HL-60 (cell line): ENCODE measurements around the gene BSG.

Source experiments
- DNase-seq, 2 experiments: peaks; one replicate each; pipeline ENCODE4 v3.0.0-alpha.2; 2010 to 2020; ENCODE audit warnings: low read depth in 1 of 2, low spot score in 1 of 2
- H3K27ac ChIP-seq: fragments of 250-450 bp; sonication (Bioruptor Pico); replicated peaks from 2 replicates; pipeline ENCODE4 v1.5.1; 2020; ENCODE audit warnings: mild to moderate bottlenecking, moderate library complexity
- H3K27me3 ChIP-seq: fragments of 250-450 bp; sonication (Bioruptor Pico); 2 replicates; pipeline ENCODE4 v1.5.1; 2021; ENCODE audit warnings: mild to moderate bottlenecking, moderate library complexity; ENCODE audit not compliant: insufficient read depth, poor library complexity, severe bottlenecking
- H3K4me3 ChIP-seq: replicated peaks from 2 replicates; pipeline ENCODE4 v1.5.1; 2011; ENCODE audit warnings: mild to moderate bottlenecking, control low read depth, low read length; ENCODE audit not compliant: insufficient read depth
- GABPA ChIP-seq: IDR thresholded peaks from 2 replicates; pipeline ENCODE4 v1.6.1; 2012; ENCODE audit warnings: low read depth
- POLR2AphosphoS5 ChIP-seq: IDR thresholded peaks from 2 replicates; pipeline ENCODE4 v1.6.1; 2012; ENCODE audit warnings: low read depth
- SPI1 ChIP-seq: IDR thresholded peaks from 2 replicates; pipeline ENCODE4 v1.6.1; 2012; ENCODE audit warnings: low read depth, mild to moderate bottlenecking, borderline replicate concordance
- TF ChIP-seq, protein P1 (sequence below): IDR thresholded peaks from 2 replicates; pipeline ENCODE4 v1.6.1; 2012; ENCODE audit warnings: low read depth; ENCODE audit not compliant: insufficient replicate concordance
- TF ChIP-seq, protein P2 (sequence below): IDR thresholded peaks from one replicate; pipeline ENCODE4 v1.5.1; 2011; ENCODE audit warnings: low read length, control low read depth, inconsistent platforms; ENCODE audit not compliant: insufficient read depth

Gene BSG

GRCh38 chr19:582497-583197, 10.3 kb downstream of the BSG start:
- Histone ChIP-seq H3K27ac (no peak overlapping the region), H3K27me3 (no peaks in the 10 kb centered on the region), H3K4me3 (no peak overlapping the region)
- TF ChIP-seq, protein P1, sequence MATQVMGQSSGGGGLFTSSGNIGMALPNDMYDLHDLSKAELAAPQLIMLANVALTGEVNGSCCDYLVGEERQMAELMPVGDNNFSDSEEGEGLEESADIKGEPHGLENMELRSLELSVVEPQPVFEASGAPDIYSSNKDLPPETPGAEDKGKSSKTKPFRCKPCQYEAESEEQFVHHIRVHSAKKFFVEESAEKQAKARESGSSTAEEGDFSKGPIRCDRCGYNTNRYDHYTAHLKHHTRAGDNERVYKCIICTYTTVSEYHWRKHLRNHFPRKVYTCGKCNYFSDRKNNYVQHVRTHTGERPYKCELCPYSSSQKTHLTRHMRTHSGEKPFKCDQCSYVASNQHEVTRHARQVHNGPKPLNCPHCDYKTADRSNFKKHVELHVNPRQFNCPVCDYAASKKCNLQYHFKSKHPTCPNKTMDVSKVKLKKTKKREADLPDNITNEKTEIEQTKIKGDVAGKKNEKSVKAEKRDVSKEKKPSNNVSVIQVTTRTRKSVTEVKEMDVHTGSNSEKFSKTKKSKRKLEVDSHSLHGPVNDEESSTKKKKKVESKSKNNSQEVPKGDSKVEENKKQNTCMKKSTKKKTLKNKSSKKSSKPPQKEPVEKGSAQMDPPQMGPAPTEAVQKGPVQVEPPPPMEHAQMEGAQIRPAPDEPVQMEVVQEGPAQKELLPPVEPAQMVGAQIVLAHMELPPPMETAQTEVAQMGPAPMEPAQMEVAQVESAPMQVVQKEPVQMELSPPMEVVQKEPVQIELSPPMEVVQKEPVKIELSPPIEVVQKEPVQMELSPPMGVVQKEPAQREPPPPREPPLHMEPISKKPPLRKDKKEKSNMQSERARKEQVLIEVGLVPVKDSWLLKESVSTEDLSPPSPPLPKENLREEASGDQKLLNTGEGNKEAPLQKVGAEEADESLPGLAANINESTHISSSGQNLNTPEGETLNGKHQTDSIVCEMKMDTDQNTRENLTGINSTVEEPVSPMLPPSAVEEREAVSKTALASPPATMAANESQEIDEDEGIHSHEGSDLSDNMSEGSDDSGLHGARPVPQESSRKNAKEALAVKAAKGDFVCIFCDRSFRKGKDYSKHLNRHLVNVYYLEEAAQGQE, result no peak
- no peak for TF ChIP-seq GABPA
- no peak for TF ChIP-seq POLR2AphosphoS5
- TF ChIP-seq, protein P2, sequence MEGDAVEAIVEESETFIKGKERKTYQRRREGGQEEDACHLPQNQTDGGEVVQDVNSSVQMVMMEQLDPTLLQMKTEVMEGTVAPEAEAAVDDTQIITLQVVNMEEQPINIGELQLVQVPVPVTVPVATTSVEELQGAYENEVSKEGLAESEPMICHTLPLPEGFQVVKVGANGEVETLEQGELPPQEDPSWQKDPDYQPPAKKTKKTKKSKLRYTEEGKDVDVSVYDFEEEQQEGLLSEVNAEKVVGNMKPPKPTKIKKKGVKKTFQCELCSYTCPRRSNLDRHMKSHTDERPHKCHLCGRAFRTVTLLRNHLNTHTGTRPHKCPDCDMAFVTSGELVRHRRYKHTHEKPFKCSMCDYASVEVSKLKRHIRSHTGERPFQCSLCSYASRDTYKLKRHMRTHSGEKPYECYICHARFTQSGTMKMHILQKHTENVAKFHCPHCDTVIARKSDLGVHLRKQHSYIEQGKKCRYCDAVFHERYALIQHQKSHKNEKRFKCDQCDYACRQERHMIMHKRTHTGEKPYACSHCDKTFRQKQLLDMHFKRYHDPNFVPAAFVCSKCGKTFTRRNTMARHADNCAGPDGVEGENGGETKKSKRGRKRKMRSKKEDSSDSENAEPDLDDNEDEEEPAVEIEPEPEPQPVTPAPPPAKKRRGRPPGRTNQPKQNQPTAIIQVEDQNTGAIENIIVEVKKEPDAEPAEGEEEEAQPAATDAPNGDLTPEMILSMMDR, result no peak
- no peak for TF ChIP-seq SPI1
- DNase-seq, result no peak

DNA sequence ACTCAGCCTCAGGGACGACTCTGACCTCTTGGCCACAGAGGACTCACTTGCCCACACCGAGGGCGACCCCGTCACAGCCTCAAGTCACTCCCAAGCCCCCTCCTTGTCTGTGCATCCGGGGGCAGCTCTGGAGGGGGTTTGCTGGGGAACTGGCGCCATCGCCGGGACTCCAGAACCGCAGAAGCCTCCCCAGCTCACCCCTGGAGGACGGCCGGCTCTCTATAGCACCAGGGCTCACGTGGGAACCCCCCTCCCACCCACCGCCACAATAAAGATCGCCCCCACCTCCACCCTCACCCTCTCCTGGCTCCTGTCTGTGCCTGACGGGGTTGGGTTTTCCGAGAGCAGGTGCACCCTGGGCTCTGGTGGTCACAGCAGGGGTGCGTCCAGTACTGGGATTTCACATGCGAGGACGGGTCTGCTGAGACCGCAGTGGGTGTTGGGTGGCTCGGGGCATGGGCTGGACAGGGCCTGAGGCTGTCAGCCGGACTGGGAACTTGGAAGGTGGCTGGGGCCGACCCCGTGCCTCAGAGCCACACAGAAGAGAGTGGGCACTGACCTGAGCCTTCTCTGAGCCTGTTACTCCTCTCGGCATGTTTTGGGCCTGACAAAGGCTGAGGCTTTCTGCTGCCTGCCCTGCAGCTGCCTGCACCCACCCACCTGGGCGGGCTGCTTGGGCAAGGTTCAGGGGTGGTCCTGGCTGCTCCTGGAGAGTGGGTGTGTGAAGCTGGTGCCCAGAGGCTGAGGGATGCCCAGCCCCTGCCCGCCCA, 11.0 kb downstream of the BSG start:
- no peak for DNase-seq
- no peak overlapping the region for H3K27ac ChIP-seq
- H3K27me3 ChIP-seq, result peaks cover 3% of the 10 kb centered on the region
- H3K4me3 ChIP-seq, result no peak overlapping the region
- TF ChIP-seq, protein P1, result no peak
- TF ChIP-seq GABPA (no peak), SPI1 (no peak), POLR2AphosphoS5 (no peak; the same call in none of the 2 replicates)
- TF ChIP-seq, protein P2, result no peak

DNA sequence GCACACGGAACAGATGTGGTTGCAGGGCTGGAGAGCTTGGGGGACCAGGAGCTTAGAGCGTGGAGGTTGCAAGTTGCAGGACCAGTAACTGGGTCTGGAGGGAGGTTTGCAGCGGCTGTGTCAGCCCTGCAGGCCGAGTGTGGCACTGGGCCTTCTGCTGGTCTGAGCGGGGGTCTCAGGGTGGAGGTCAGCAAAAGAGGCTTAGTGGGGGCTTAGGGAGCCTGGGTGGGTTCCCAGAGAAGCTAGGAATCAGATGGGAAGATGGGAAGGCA, 11.5 kb downstream of the BSG start:
- no peak overlapping the region for H3K27ac ChIP-seq
- DNase-seq, result no peak
- TF ChIP-seq, protein P2, result no peak
- TF ChIP-seq GABPA, result no peak
- no peak for TF ChIP-seq POLR2AphosphoS5
- no peak for TF ChIP-seq SPI1
- TF ChIP-seq, protein P1, result no peak
- no peak overlapping the region for H3K4me3 ChIP-seq
- peaks cover 9% of the 10 kb centered on the region for H3K27me3 ChIP-seq
